ENCODE results near the gene BOC. TPM values are rescaled to one million over a fixed set of nuclear protein-coding genes. Genes with fewer than 3 reads are reported as not detected.

Gene BOC
- total RNA-seq, 2 donors from 2014 or later: 23.4 to 33.4 TPM

- peaks cover under 1 to 1% of the 10 kb centered on the region in 2 donors for H3K4me1 ChIP-seq (ENCODE audit: control insufficient read depth in 1 of 2, low read depth in 2 of 2)
- no peaks in the 10 kb centered on the region for H3K36me3 ChIP-seq
- TF ChIP-seq, protein P1, sequence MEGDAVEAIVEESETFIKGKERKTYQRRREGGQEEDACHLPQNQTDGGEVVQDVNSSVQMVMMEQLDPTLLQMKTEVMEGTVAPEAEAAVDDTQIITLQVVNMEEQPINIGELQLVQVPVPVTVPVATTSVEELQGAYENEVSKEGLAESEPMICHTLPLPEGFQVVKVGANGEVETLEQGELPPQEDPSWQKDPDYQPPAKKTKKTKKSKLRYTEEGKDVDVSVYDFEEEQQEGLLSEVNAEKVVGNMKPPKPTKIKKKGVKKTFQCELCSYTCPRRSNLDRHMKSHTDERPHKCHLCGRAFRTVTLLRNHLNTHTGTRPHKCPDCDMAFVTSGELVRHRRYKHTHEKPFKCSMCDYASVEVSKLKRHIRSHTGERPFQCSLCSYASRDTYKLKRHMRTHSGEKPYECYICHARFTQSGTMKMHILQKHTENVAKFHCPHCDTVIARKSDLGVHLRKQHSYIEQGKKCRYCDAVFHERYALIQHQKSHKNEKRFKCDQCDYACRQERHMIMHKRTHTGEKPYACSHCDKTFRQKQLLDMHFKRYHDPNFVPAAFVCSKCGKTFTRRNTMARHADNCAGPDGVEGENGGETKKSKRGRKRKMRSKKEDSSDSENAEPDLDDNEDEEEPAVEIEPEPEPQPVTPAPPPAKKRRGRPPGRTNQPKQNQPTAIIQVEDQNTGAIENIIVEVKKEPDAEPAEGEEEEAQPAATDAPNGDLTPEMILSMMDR (IDR thresholded peaks at IDR 0.05): no peak
- DNase-seq (ENCODE audit: low spot score) (no peak), ATAC-seq (ENCODE audit: insufficient number of reproducible peaks, low FRiP score, low read depth) (no peak)
- no peaks in the 10 kb centered on the region for H3K9me3 ChIP-seq
- no peak overlapping the region for H3K27ac ChIP-seq
- H3K4me3 ChIP-seq: no peak overlapping the region
- H3K27me3 ChIP-seq (replicated peaks; ENCODE audit: insufficient read depth): no peaks in the 10 kb centered on the region
Measured at GRCh38 chr3:113292933-113293332, 81.6 kb downstream of the BOC start.

- Histone ChIP-seq H3K27ac (no peak overlapping the region), H3K4me3 (no peak overlapping the region), H3K4me1 (ENCODE audit: control insufficient read depth in 1 of 2, low read depth in 2 of 2) (no peaks in the 10 kb centered on the region), H3K27me3 (replicated peaks; ENCODE audit: insufficient read depth) (no peaks in the 10 kb centered on the region), H3K36me3 (no peaks in the 10 kb centered on the region), H3K9me3 (no peaks in the 10 kb centered on the region)
- DNase-seq (ENCODE audit: low spot score) (no peak), ATAC-seq (ENCODE audit: insufficient number of reproducible peaks, low FRiP score, low read depth) (no peak)
- TF ChIP-seq, protein P1 (IDR thresholded peaks at IDR 0.05): no peak
Measured at GRCh38 chr3:113293348-113293747, 82.0 kb downstream of the BOC start.

DNA sequence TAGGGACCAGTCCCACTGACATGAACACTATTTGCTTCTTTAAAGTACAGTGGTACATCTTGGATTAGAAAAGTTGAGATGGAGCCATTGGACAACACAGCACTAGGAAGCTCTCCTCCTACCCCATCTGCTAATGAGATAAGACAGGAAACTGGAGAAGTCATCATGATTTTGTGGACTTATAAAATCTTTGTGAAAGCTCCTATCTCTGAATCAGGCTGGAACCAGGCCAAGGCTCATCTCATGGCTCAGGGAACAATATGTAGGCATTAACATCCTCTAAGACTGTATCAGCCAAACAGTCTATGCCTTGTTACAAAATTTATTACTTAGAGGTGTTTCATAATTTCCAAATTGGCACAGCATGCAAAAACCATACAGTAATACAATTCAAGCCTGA lies 84.1 kb downstream of the BOC start:
- Histone ChIP-seq H3K36me3 (no peaks in the 10 kb centered on the region), H3K27ac (no peak overlapping the region), H3K27me3 (replicated peaks; ENCODE audit: insufficient read depth) (no peaks in the 10 kb centered on the region), H3K9me3 (no peaks in the 10 kb centered on the region), H3K4me1 (ENCODE audit: control insufficient read depth in 1 of 2, low read depth in 2 of 2) (no peaks in the 10 kb centered on the region), H3K4me3 (no peak overlapping the region)
- TF ChIP-seq, protein P1 (IDR thresholded peaks at IDR 0.05): no peak
- DNase-seq (ENCODE audit: low spot score) (no peak), ATAC-seq (ENCODE audit: insufficient number of reproducible peaks, low FRiP score, low read depth) (no peak)

DNA sequence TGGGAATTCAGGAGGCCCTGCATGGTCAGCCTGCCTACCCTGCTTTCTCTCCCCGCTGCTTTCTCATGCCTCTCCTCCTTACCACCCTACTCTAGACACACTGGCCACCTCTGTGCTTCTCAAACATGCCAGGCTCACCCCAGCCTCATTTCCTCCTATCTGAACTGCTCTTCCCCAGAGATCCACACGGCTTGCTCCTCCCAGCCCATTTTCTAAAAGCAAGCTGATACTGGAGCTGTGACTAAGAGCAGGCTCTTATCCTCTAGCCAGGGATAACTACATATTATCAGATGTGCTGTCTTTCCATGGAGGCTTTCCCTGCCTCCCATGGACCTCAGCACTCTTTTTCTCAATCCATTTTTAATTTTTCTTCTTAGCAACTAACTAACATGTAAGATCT lies 85.9 kb downstream of the BOC start:
- H3K4me3 ChIP-seq: no peak overlapping the region

DNA sequence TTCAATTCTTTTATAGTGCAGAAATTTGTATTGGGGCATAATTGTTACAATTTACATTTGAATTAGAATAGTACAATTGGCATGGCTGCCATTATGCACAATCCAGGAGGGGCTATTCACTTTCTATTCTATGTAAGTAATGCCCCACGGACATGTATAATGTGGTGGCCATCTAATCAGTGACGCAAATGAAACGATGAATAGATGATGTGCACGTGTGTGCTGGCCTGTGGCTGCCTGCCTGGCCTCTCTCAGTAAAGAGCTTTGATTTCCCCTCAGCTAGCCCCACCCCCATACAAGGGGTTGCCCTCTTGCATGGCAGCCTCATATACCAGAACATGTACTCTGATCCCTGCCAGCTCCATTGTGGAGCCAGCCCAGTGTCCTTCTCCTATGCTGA lies 86.5 kb downstream of the BOC start:
- ATAC-seq (ENCODE audit: insufficient number of reproducible peaks, low FRiP score, low read depth): no peak
- H3K27ac ChIP-seq: no peak overlapping the region
- no peaks in the 10 kb centered on the region for H3K9me3 ChIP-seq
- no peak overlapping the region for H3K4me3 ChIP-seq
- H3K4me1 ChIP-seq (ENCODE audit: control insufficient read depth in 1 of 2, low read depth in 2 of 2): no peaks in the 10 kb centered on the region
- no peak for DNase-seq (ENCODE audit: low spot score)
- no peaks in the 10 kb centered on the region for H3K36me3 ChIP-seq
- H3K27me3 ChIP-seq (replicated peaks; ENCODE audit: insufficient read depth): no peaks in the 10 kb centered on the region
- TF ChIP-seq, protein P1 (IDR thresholded peaks at IDR 0.05): no peak

More for the DNA sequence above, 85.9 kb downstream of the BOC start:
- Histone ChIP-seq H3K36me3 (no peaks in the 10 kb centered on the region), H3K4me1 (ENCODE audit: control insufficient read depth in 1 of 2, low read depth in 2 of 2) (no peaks in the 10 kb centered on the region), H3K27ac (no peak overlapping the region), H3K9me3 (no peaks in the 10 kb centered on the region), H3K27me3 (replicated peaks; ENCODE audit: insufficient read depth) (no peaks in the 10 kb centered on the region)
- TF ChIP-seq, protein P1 (IDR thresholded peaks at IDR 0.05): no peak
- ATAC-seq (ENCODE audit: insufficient number of reproducible peaks, low FRiP score, low read depth): no peak
- no peak for DNase-seq (ENCODE audit: low spot score)

All from thoracic aorta (tissue), 2 donors.